ENCODE data around the gene NTSR1. TPM values are rescaled to one million over a fixed set of nuclear protein-coding genes. Genes with fewer than 3 reads are reported as not detected.

NTSR1 gene
- polyA plus RNA-seq, 3 donors: 0.35 to 2.5 (median 0.40) TPM

- Mint-ChIP-seq H3K4me1 (peaks cover 30% of the 10 kb centered on the region), H3K4me3 (no peak overlapping the region), H3K27me3 (ENCODE audit: low read depth in 3 of 3) (peaks cover 0 to 7% (median 3%) of the 10 kb centered on the region in 3 donors), H3K9me3 (peaks cover 0 to 5% (median 2%) of the 10 kb centered on the region in 7 donors), H3K36me3 (no peaks in the 10 kb centered on the region), H3K27ac (no peak overlapping the region)
- H3K9ac ChIP-seq (ENCODE audit: insufficient read depth, low read length, poor library complexity, severe bottlenecking): no peak overlapping the region
- H3K4me3 ChIP-seq (replicated peaks in 1 of 3; ENCODE audit: low read depth in 2 of 3, low read length in 3 of 3): no peak overlapping the region
- intact Hi-C loops (cut with micrococcal nuclease): loop anchor here in 1 of 2 donors (2.0 kb wide), 1 partner anchor 31 kb away; no protein-coding TSS in a partner anchor
- H3K27me3 ChIP-seq (ENCODE audit: control insufficient read depth in 2 of 2, insufficient read depth in 2 of 2, low read length in 2 of 2): no peaks in the 10 kb centered on the region
- H2AFZ ChIP-seq (ENCODE audit: insufficient read depth, low read depth, low read length, poor library complexity, severe bottlenecking): no peak overlapping the region
- 89% methylated on average over 16 of the region's 20 CpGs for WGBS (ENCODE audit: insufficient coverage)
- H3K36me3 ChIP-seq (replicated peaks in 1 of 2; ENCODE audit: control insufficient read depth in 1 of 2, insufficient read depth in 2 of 2, low read length in 2 of 2): no peaks in the 10 kb centered on the region
- peaks cover 25 to 27% of the 10 kb centered on the region in 2 donors for H3K4me1 ChIP-seq (ENCODE audit: control insufficient read depth in 1 of 2, insufficient read depth in 2 of 2, low read length in 2 of 2)
- no peaks in the 10 kb centered on the region for H4K20me1 ChIP-seq (ENCODE audit: insufficient read depth, low read length)
- DNase-seq: no peak
- no peak overlapping the region for H3K27ac ChIP-seq (ENCODE audit: low read depth in 1 of 2, low read length in 2 of 2)
- TF ChIP-seq CTCF (IDR thresholded peaks at IDR 0.05): no peak
- H3K79me2 ChIP-seq (ENCODE audit: insufficient read depth, low read length): no peaks in the 10 kb centered on the region
- no peaks in the 10 kb centered on the region for H3K9me3 ChIP-seq (replicated peaks in 1 of 2; ENCODE audit: control insufficient read depth in 1 of 2, insufficient read depth in 1 of 2, low read length in 2 of 2)
- H3K4me2 ChIP-seq (replicated peaks; ENCODE audit: extremely low read depth, low read length, poor library complexity, severe bottlenecking): no peak overlapping the region
Measured at GRCh38 chr20:62780204-62780603, 71.6 kb downstream of the NTSR1 start.

- peaks cover 25% of the 10 kb centered on the region for H3K4me1 Mint-ChIP-seq
- Histone ChIP-seq H2AFZ (ENCODE audit: insufficient read depth, low read depth, low read length, poor library complexity, severe bottlenecking) (no peak overlapping the region), H3K9ac (ENCODE audit: insufficient read depth, low read length, poor library complexity, severe bottlenecking) (no peak overlapping the region), H4K20me1 (ENCODE audit: insufficient read depth, low read length) (no peaks in the 10 kb centered on the region), H3K27me3 (ENCODE audit: control insufficient read depth in 2 of 2, insufficient read depth in 2 of 2, low read length in 2 of 2) (no peaks in the 10 kb centered on the region), H3K4me2 (replicated peaks; ENCODE audit: extremely low read depth, low read length, poor library complexity, severe bottlenecking) (no peak overlapping the region), H3K36me3 (replicated peaks in 1 of 2; ENCODE audit: control insufficient read depth in 1 of 2, insufficient read depth in 2 of 2, low read length in 2 of 2) (no peaks in the 10 kb centered on the region), H3K4me3 (replicated peaks in 1 of 3; ENCODE audit: low read depth in 2 of 3, low read length in 3 of 3) (no peak overlapping the region), H3K9me3 (replicated peaks in 1 of 2; ENCODE audit: control insufficient read depth in 1 of 2, insufficient read depth in 1 of 2, low read length in 2 of 2) (no peaks in the 10 kb centered on the region), H3K4me1 (ENCODE audit: control insufficient read depth in 1 of 2, insufficient read depth in 2 of 2, low read length in 2 of 2) (peaks cover 20 to 22% of the 10 kb centered on the region in 2 donors), H3K27ac (ENCODE audit: low read depth in 1 of 2, low read length in 2 of 2) (no peak overlapping the region), H3K79me2 (ENCODE audit: insufficient read depth, low read length) (no peaks in the 10 kb centered on the region)
- WGBS (ENCODE audit: insufficient coverage): 87% methylated on average over 17 of the region's 17 CpGs
- no peaks in the 10 kb centered on the region for H3K36me3 Mint-ChIP-seq
- no peak for DNase-seq
- H3K27ac Mint-ChIP-seq: no peak overlapping the region
- H3K4me3 Mint-ChIP-seq: no peak overlapping the region
- no peak for TF ChIP-seq CTCF (IDR thresholded peaks at IDR 0.05)
- intact Hi-C loops (cut with micrococcal nuclease): loop anchor here in 1 of 2 donors (2.0 kb wide), 1 partner anchor 32 kb away; no protein-coding TSS in a partner anchor
- H3K9me3 Mint-ChIP-seq: peaks cover 0 to 5% (median 2%) of the 10 kb centered on the region in 7 donors
- peaks cover 0 to 7% (median 3%) of the 10 kb centered on the region in 3 donors for H3K27me3 Mint-ChIP-seq (ENCODE audit: low read depth in 3 of 3)
Measured at GRCh38 chr20:62780696-62781095, 72.1 kb downstream of the NTSR1 start.
